ENCODE data around the gene CERS3.

Gene CERS3

GRCh38 chr15:100528833-100529428 lies at the start of gene CERS3:
Gene CERS3 (minus strand): TSS chr15:100528950. CDS start chr15:100501849, 27,101 bp downstream.
- Mint-ChIP-seq H3K36me3 (ENCODE audit: low read depth) (no peaks in the 10 kb centered on the region), H3K4me3 (no peak within 1 kb of the TSS), H3K27me3 (ENCODE audit: low read depth, poor library complexity) (peaks cover 22% of the 10 kb centered on the region), H3K4me1 (no peaks in the 10 kb centered on the region), H3K27ac (no peak within 1 kb of the TSS), H3K9me3 (no peaks in the 10 kb centered on the region)
- no peak for TF ChIP-seq CTCF (IDR thresholded peaks at IDR 0.05)
- no peak for DNase-seq

DNA sequence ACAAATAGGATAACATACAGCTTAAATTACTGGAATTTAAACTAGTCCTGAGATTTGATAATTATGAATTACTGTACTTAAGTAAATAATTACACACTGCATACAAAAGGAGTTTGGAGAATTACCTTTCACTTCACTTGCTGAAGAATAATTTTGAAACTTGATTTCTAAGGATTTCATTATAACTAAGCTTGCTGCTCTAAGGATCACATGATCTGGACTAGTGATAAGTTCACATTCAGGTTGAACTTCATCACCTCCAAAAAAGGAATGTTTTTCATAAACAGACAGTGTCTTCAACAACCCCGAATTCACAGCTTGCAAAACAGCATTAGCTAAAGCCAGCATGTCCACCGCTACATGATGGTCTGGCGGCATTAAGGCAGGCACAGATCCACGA lies 44.8 kb upstream of the CERS3 start:
- no peak overlapping the region for H3K4me3 Mint-ChIP-seq
- H3K4me1 Mint-ChIP-seq: no peaks in the 10 kb centered on the region
- TF ChIP-seq CTCF (IDR thresholded peaks at IDR 0.05): no peak
- peaks cover 12% of the 10 kb centered on the region for H3K9me3 Mint-ChIP-seq
- no peak for DNase-seq
- H3K36me3 Mint-ChIP-seq (ENCODE audit: low read depth): peaks cover 61% of the 10 kb centered on the region
- H3K27ac Mint-ChIP-seq: no peak overlapping the region
- no peaks in the 10 kb centered on the region for H3K27me3 Mint-ChIP-seq (ENCODE audit: low read depth, poor library complexity)

- Mint-ChIP-seq H3K4me1 (no peaks in the 10 kb centered on the region), H3K27ac (no peak overlapping the region), H3K27me3 (ENCODE audit: low read depth, poor library complexity) (no peaks in the 10 kb centered on the region), H3K36me3 (ENCODE audit: low read depth) (peaks cover 61% of the 10 kb centered on the region), H3K4me3 (no peak overlapping the region), H3K9me3 (peaks cover 10% of the 10 kb centered on the region)
- no peak for DNase-seq
- peak; percentile 45 for TF ChIP-seq CTCF (IDR thresholded peaks at IDR 0.05)
Measured at GRCh38 chr15:100572362-100572983, 43.7 kb upstream of the CERS3 start.

DNA sequence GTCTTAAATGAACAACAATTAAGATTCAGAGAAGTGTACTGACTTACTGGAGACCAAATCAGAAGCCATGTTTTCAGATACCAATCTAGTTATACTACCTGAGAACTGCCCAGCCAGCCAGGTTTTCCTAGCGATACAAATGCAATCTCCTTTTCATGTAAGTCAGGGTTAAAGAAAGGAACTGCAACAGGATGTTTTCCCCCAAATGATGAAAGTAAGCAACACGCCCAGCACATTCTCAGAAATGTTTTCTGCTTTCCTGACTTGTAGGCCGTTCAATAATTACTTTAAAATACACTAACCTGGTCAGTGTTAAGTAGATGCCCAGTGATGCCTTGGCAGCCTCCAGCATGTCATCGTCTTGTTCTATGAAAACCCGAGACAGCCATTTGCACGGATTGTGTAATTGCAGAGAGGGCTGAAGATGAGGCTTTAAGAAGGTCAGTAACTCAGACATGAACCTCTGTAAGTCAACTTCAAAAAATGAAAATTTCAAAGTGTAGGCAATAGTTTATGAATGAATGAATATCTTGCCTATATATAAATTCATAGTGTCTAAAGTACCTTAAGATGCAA lies 42.9 kb upstream of the CERS3 start:
- Mint-ChIP-seq H3K9me3 (peaks cover 6% of the 10 kb centered on the region), H3K27me3 (ENCODE audit: low read depth, poor library complexity) (no peaks in the 10 kb centered on the region), H3K4me3 (no peak overlapping the region), H3K4me1 (no peaks in the 10 kb centered on the region), H3K27ac (no peak overlapping the region), H3K36me3 (ENCODE audit: low read depth) (peaks cover 56% of the 10 kb centered on the region)
- no peak for DNase-seq
- no peak for TF ChIP-seq CTCF (IDR thresholded peaks at IDR 0.05)

DNA sequence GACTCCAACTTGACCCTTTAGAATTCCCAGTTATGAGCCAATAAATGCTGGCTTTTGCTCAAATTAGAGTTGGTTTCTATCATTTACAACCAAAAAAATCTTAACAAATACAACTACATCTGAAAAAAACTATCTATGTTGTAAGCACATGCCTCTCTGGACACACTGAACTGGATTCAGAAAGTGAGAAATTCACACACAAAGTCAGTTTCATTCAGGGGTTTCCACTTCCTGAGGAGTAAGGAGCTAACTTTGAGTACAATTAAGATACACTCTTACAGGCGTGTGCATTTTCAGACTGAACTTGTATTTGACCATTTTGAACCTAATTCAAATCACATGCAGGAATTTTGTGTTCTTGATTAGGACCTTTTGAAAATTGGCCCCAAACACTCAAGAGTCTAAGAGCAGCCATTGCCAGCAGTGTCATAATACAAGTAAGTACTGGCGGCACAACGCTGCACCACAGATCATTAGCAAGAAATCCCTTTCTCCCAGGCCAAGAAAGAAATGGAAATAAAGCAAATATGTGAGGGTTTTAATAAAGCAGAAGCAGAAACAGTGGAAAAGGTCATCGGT lies 42.1 kb upstream of the CERS3 start:
- H3K9me3 Mint-ChIP-seq: no peaks in the 10 kb centered on the region
- H3K27me3 Mint-ChIP-seq (ENCODE audit: low read depth, poor library complexity): no peaks in the 10 kb centered on the region
- TF ChIP-seq CTCF (IDR thresholded peaks at IDR 0.05): no peak
- H3K36me3 Mint-ChIP-seq (ENCODE audit: low read depth): peaks cover 48% of the 10 kb centered on the region
- H3K4me1 Mint-ChIP-seq: no peaks in the 10 kb centered on the region
- H3K4me3 Mint-ChIP-seq: no peak overlapping the region
- no peak for DNase-seq
- H3K27ac Mint-ChIP-seq: no peak overlapping the region
